Progenitor cell of endocrine pancreas (in vitro differentiated cells): Measurements from ENCODE around the gene COL23A1. TPM values are rescaled to one million over a fixed set of nuclear protein-coding genes. Genes with fewer than 3 reads are reported as not detected.

ENCODE experiments used
- DNase-seq: peaks from one replicate; pipeline ENCODE4 v3.0.0; 2021; ENCODE audit warnings: low spot score; ENCODE audit not compliant: unreplicated experiment
- H3K27ac Mint-ChIP-seq: 2 replicates; pipeline ENCODE4 v1.8.0; 2021; ENCODE audit warnings: mild to moderate bottlenecking, moderate library complexity, mixed read lengths
- H3K27me3 Mint-ChIP-seq: 2 replicates; pipeline ENCODE4 v1.8.0; 2021; ENCODE audit warnings: mixed read lengths
- H3K36me3 Mint-ChIP-seq: 2 replicates; pipeline ENCODE4 v1.8.0; 2022; ENCODE audit warnings: mixed read lengths; ENCODE audit not compliant: insufficient read depth
- H3K4me1 Mint-ChIP-seq: 2 replicates; pipeline ENCODE4 v1.8.0; 2021; ENCODE audit warnings: low read depth, mixed read lengths
- H3K4me3 Mint-ChIP-seq: 2 replicates; pipeline ENCODE4 v1.8.0; 2021; ENCODE audit warnings: low read depth, mild to moderate bottlenecking, moderate library complexity, mixed read lengths
- H3K9me3 Mint-ChIP-seq: 2 replicates; pipeline ENCODE4 v1.8.0; 2021; ENCODE audit warnings: low read depth, mixed read lengths
- CTCF ChIP-seq: fragments of 200-600 bp; sonication (generic); IDR thresholded peaks from one replicate; pipeline ENCODE4 v1.5.0; 2021; ENCODE audit warnings: antibody characterized with exemption, mild to moderate bottlenecking; ENCODE audit not compliant: unreplicated experiment
- total RNA-seq: library from RNA; stranded (reverse); gene quantifications from 2 replicates; pipeline ENCODE4 v1.2.1, GENCODE V29; 2021

Gene COL23A1
- total RNA-seq, 1 donor from 2014 or later = 0.36 TPM

GRCh38 chr5:178249191-178249989 is 340.8 kb downstream of the COL23A1 start:
- TF ChIP-seq CTCF = no peak

GRCh38 chr5:178248750-178249149 is 341.4 kb downstream of the COL23A1 start:
- no peaks in the 10 kb centered on the region for H3K4me1 Mint-ChIP-seq
- peaks cover 3% of the 10 kb centered on the region for H3K27me3 Mint-ChIP-seq
- H3K36me3 Mint-ChIP-seq = no peaks in the 10 kb centered on the region
- H3K4me3 Mint-ChIP-seq = no peak overlapping the region
- H3K27ac Mint-ChIP-seq = no peak overlapping the region
- TF ChIP-seq CTCF = no peak
- DNase-seq = no peak
- no peaks in the 10 kb centered on the region for H3K9me3 Mint-ChIP-seq

More at GRCh38 chr5:178249191-178249989, 340.8 kb downstream of the COL23A1 start:
- no peak overlapping the region for H3K4me3 Mint-ChIP-seq
- no peaks in the 10 kb centered on the region for H3K36me3 Mint-ChIP-seq
- H3K9me3 Mint-ChIP-seq = no peaks in the 10 kb centered on the region
- H3K4me1 Mint-ChIP-seq = no peaks in the 10 kb centered on the region
- DNase-seq = no peak
- H3K27ac Mint-ChIP-seq = no peak overlapping the region
- peaks cover 3% of the 10 kb centered on the region for H3K27me3 Mint-ChIP-seq

GRCh38 chr5:178247481-178248456 is 342.4 kb downstream of the COL23A1 start:
- Mint-ChIP-seq H3K4me3 (no peak overlapping the region), H3K27me3 (peaks cover 3% of the 10 kb centered on the region), H3K36me3 (no peaks in the 10 kb centered on the region), H3K9me3 (no peaks in the 10 kb centered on the region), H3K4me1 (no peaks in the 10 kb centered on the region), H3K27ac (no peak overlapping the region)
- no peak for DNase-seq
- no peak for TF ChIP-seq CTCF

GRCh38 chr5:178246624-178247279 is 343.4 kb downstream of the COL23A1 start:
- Mint-ChIP-seq H3K27me3 (peaks cover 3% of the 10 kb centered on the region), H3K9me3 (no peaks in the 10 kb centered on the region), H3K4me1 (no peaks in the 10 kb centered on the region), H3K27ac (peak overlapping the region; percentile 78), H3K36me3 (no peaks in the 10 kb centered on the region), H3K4me3 (no peak overlapping the region)
- DNase-seq = no peak
- no peak for TF ChIP-seq CTCF

GRCh38 chr5:178245389-178245788 is 344.8 kb downstream of the COL23A1 start:
- Mint-ChIP-seq H3K4me1 (no peaks in the 10 kb centered on the region), H3K4me3 (no peak overlapping the region), H3K9me3 (no peaks in the 10 kb centered on the region), H3K36me3 (no peaks in the 10 kb centered on the region), H3K27ac (no peak overlapping the region), H3K27me3 (peaks cover 3% of the 10 kb centered on the region)
- no peak for DNase-seq
- no peak for TF ChIP-seq CTCF
